Lung (tissue), 12 donors: ENCODE measurements around the gene GNAT3. TPM values are rescaled to one million over a fixed set of nuclear protein-coding genes. Genes with fewer than 3 reads are reported as not detected.
A peak's percentile ranks its signal among the peaks of the same experiment; 100 is the strongest.

Experiments
- ATAC-seq: fragments of 200-7000 bp; cut with Tn5 transposase; one replicate; pipeline ENCODE4 v1.9.1; 2020; ENCODE audit warnings: moderate number of reproducible peaks; ENCODE audit not compliant: insufficient read depth, low FRiP score
- DNase-seq, 3 donors: peaks; one replicate each; pipeline ENCODE4 v3.0.0-alpha.2; 2013 to 2017
- H3K27ac ChIP-seq, 2 donors: one replicate each; pipeline ENCODE4 v1.5.1; 2013; ENCODE audit warnings: mild to moderate bottlenecking in 2 of 2, moderate library complexity in 2 of 2, control low read depth in 1 of 2, inconsistent platforms in 1 of 2, low read depth in 1 of 2, low read length in 1 of 2
- H3K27me3 ChIP-seq, 3 donors: one replicate each; pipeline ENCODE4 v1.5.1; 2013; ENCODE audit warnings: low read length in 2 of 3; ENCODE audit not compliant: control insufficient read depth in 3 of 3, insufficient read depth in 3 of 3
- H3K36me3 ChIP-seq, 4 donors: one replicate each; pipeline ENCODE4 v1.5.1; 2013; ENCODE audit warnings: low read length in 4 of 4, mild to moderate bottlenecking in 1 of 4, moderate library complexity in 1 of 4; ENCODE audit not compliant: control insufficient read depth in 4 of 4, insufficient read depth in 4 of 4
- H3K4me1 ChIP-seq, 5 donors: one replicate each; pipeline ENCODE4 v1.5.1; 2013; ENCODE audit warnings: low read length in 5 of 5, mild to moderate bottlenecking in 2 of 5, moderate library complexity in 1 of 5; ENCODE audit not compliant: control insufficient read depth in 5 of 5, insufficient read depth in 5 of 5
- H3K4me3 ChIP-seq: one replicate; pipeline ENCODE4 v1.5.1; 2013; ENCODE audit warnings: mild to moderate bottlenecking, control low read depth, moderate library complexity
- H3K9ac ChIP-seq, 2 donors: one replicate each; pipeline ENCODE4 v1.5.1; 2013; ENCODE audit warnings: low read length in 2 of 2, control low read depth in 1 of 2; ENCODE audit not compliant: insufficient read depth in 1 of 2
- H3K9me3 ChIP-seq, 4 donors: one replicate each; pipeline ENCODE4 v1.5.1; 2013; ENCODE audit warnings: low read length in 3 of 4, mild to moderate bottlenecking in 1 of 4, moderate library complexity in 1 of 4; ENCODE audit not compliant: control insufficient read depth in 4 of 4, insufficient read depth in 3 of 4
- CTCF ChIP-seq: IDR thresholded peaks from 2 replicates; pipeline ENCODE4 v1.5.1; 2012; ENCODE audit warnings: mild to moderate bottlenecking; ENCODE audit errors: control extremely low read depth, extremely low read depth
- WGBS, 2 donors: extraction: QIAGEN DNeasy Blood & Tissue Kit; methylation state at CpG; one replicate each; pipeline ENCODE4 v1.1.7; 2013; 5-methylcytosine and 5-hydroxymethylcytosine counted together
- polyA plus RNA-seq, 2 donors: library from polyadenylated mRNA; stranded (reverse); fragments of 200-250 nt; gene quantifications; one replicate each; pipeline ENCODE4 v1.2.1, GENCODE V29; 2013
- total RNA-seq, 2 donors: library from RNA; depleted of rRNA in 1 of 2; stranded (reverse); fragments of >200 nt in 1 of 2; gene quantifications; one replicate each; pipeline ENCODE4 v1.2.1, GENCODE V29; 2014 to 2021
- donor health status: control.
- donor health status: control.
- donor health status: Bipolar disorder and iron deficiency.
- donor health status: healthy.
- donor health status: DM: yes; HTN: yes; CAD: no.

Gene GNAT3
- total and polyA plus RNA-seq, 4 donors = not detected

- WGBS, 2 donors = 37 to 46% methylated on average over 9 of the region's 9 CpGs
- DNase-seq (peak; percentile 32 to 79 (median 74)), ATAC-seq (peak; percentile 80)
- Histone ChIP-seq H3K27me3 (no peaks in the 10 kb centered on the region), H3K4me3 (no peak overlapping the region), H3K4me1 (no peaks in the 10 kb centered on the region), H3K9ac (no peak overlapping the region), H3K27ac (no peak overlapping the region), H3K36me3 (no peaks in the 10 kb centered on the region), H3K9me3 (no peaks in the 10 kb centered on the region)
- TF ChIP-seq CTCF = peak; percentile 52
Measured at GRCh38 chr7:80428161-80429054, 83.5 kb downstream of the GNAT3 start.

GRCh38 chr7:80427218-80427617 is 84.6 kb downstream of the GNAT3 start:
- Histone ChIP-seq H3K36me3 (no peaks in the 10 kb centered on the region), H3K9me3 (no peaks in the 10 kb centered on the region), H3K27me3 (no peaks in the 10 kb centered on the region), H3K4me1 (no peaks in the 10 kb centered on the region), H3K27ac (no peak overlapping the region), H3K9ac (no peak overlapping the region), H3K4me3 (no peak overlapping the region)
- 80 to 91% methylated on average over 4 of the region's 4 CpGs for WGBS, 2 donors
- ATAC-seq = no peak
- DNase-seq = no peak
- TF ChIP-seq CTCF = no peak

- Histone ChIP-seq H3K9me3 (no peaks in the 10 kb centered on the region), H3K36me3 (no peaks in the 10 kb centered on the region), H3K4me3 (no peak overlapping the region), H3K9ac (no peak overlapping the region), H3K27me3 (no peaks in the 10 kb centered on the region), H3K27ac (no peak overlapping the region), H3K4me1 (peaks cover 0 to 4% (median 0%) of the 10 kb centered on the region in 5 donors)
- no peak for DNase-seq
- no peak for ATAC-seq
- 57 to 89% methylated on average over 2 of the region's 2 CpGs for WGBS, 2 donors
- no peak for TF ChIP-seq CTCF
Measured at GRCh38 chr7:80420876-80421275, 91.0 kb downstream of the GNAT3 start.
